ENCODE results near the gene EPS8. TPM values are rescaled to one million over a fixed set of nuclear protein-coding genes. Genes with fewer than 3 reads are reported as not detected.

Gene EPS8
- total RNA-seq, 1 experiment from 2014 or later: 7.5 TPM

- H3K4me1 Mint-ChIP-seq: no peaks in the 10 kb centered on the region
- no peaks in the 10 kb centered on the region for H3K36me3 Mint-ChIP-seq
- CTCF ChIA-PET: interaction anchor here (1.4 kb wide), 1 partner anchor 20 kb away, joined by 3 read pairs; the partner anchor contains the start of gene EPS8
- H3K27ac Mint-ChIP-seq: no peak overlapping the region
- H3K27me3 Mint-ChIP-seq (ENCODE audit: low read depth): no peaks in the 10 kb centered on the region
- H3K4me3 Mint-ChIP-seq: no peak overlapping the region
- TF ChIP-seq PREB (CRISPR knock-in tag; IDR thresholded peaks at IDR 0.05; ENCODE audit: borderline replicate concordance) (no peak), SOX15 (CRISPR knock-in tag; IDR thresholded peaks at IDR 0.05) (no peak), ZNF416 (CRISPR knock-in tag; IDR thresholded peaks at IDR 0.05) (no peak), ARID4B (CRISPR knock-in tag; IDR thresholded peaks at IDR 0.05; ENCODE audit: borderline replicate concordance) (no peak), ZBTB43 (CRISPR knock-in tag; IDR thresholded peaks at IDR 0.05) (no peak), SP1 (CRISPR knock-in tag; conservative IDR thresholded peaks at IDR 0.05) (no peak), IRF2 (CRISPR knock-in tag; IDR thresholded peaks at IDR 0.05; ENCODE audit: borderline replicate concordance, low read depth) (no peak), HMGXB4 (CRISPR knock-in tag; IDR thresholded peaks at IDR 0.05) (no peak), ELF4 (CRISPR knock-in tag; IDR thresholded peaks at IDR 0.05; ENCODE audit: low read depth) (no peak), NFATC4 (CRISPR knock-in tag; IDR thresholded peaks at IDR 0.05) (no peak), ATF6 (CRISPR knock-in tag; IDR thresholded peaks at IDR 0.05) (no peak), GRHL2 (CRISPR knock-in tag; IDR thresholded peaks at IDR 0.05; ENCODE audit: insufficient replicate concordance, severe bottlenecking) (no peak), ZBTB21 (CRISPR knock-in tag; IDR thresholded peaks at IDR 0.05; ENCODE audit: borderline replicate concordance) (no peak), ZNF396 (CRISPR knock-in tag; IDR thresholded peaks at IDR 0.05; ENCODE audit: borderline replicate concordance) (no peak), RELA (CRISPR knock-in tag; IDR thresholded peaks at IDR 0.05; ENCODE audit: borderline replicate concordance) (no peak), FOXP4 (CRISPR knock-in tag; IDR thresholded peaks at IDR 0.05) (no peak), OVOL2 (CRISPR knock-in tag; IDR thresholded peaks at IDR 0.05; ENCODE audit: borderline replicate concordance) (no peak), ZNF512 (CRISPR knock-in tag; IDR thresholded peaks at IDR 0.05; ENCODE audit: borderline replicate concordance) (no peak), MLX (CRISPR knock-in tag; IDR thresholded peaks at IDR 0.05) (no peak)
- DNase-seq (ENCODE audit: low spot score) (no peak), ATAC-seq (no peak)
- no peaks in the 10 kb centered on the region for H3K9me3 Mint-ChIP-seq
- POLR2A ChIA-PET: no interaction called here
Measured at GRCh38 chr12:15808652-15809051, 19.5 kb upstream of the EPS8 start.
